ENCODE data around the gene PEX6. TPM values are rescaled to one million over a fixed set of nuclear protein-coding genes. Genes with fewer than 3 reads are reported as not detected.

The PEX6 gene
- total and polyA plus RNA-seq, 2 experiments from 2014 or later: 6.5 to 25.1 TPM

- Mint-ChIP-seq H3K4me3 (peak overlapping the region; percentile 100), H3K27ac (peak overlapping the region; percentile 57; the same call in 1 of the 2 replicates), H3K4me1 (peaks cover 14% of the 10 kb centered on the region), H3K27me3 (ENCODE audit: insufficient read depth, low read depth, poor library complexity) (peaks cover 7% of the 10 kb centered on the region), H3K9me3 (no peaks in the 10 kb centered on the region; the same call in 1 of the 3 replicates), H3K36me3 (ENCODE audit: low read depth) (peaks cover 66% of the 10 kb centered on the region)
- peaks cover 21% of the 10 kb centered on the region for H3F3A ChIP-seq (replicated peaks; ENCODE audit: low read depth)
- no peak overlapping the region for H3K4me3 ChIP-seq
- peaks cover 10% of the 10 kb centered on the region for H3K4me1 ChIP-seq (ENCODE audit: insufficient read depth)
- peaks cover 13% of the 10 kb centered on the region for H4K20me1 ChIP-seq (replicated peaks; ENCODE audit: insufficient read depth)
- no peak for TF ChIP-seq POLR2AphosphoS5 (IDR thresholded peaks at IDR 0.05; ENCODE audit: low read depth)
- no peak for TF ChIP-seq ETS1 (IDR thresholded peaks at IDR 0.05)
- no peak for TF ChIP-seq CTCF (conservative IDR thresholded peaks at IDR 0.05; ENCODE audit: low read depth in 2 of 2)
- TF ChIP-seq ZNF114 (CRISPR knock-in tag; IDR thresholded peaks at IDR 0.05): no peak
- no peak for TF ChIP-seq EZH2phosphoT487 (IDR thresholded peaks at IDR 0.05; ENCODE audit: unreplicated experiment)
- TF ChIP-seq ZNF462 (CRISPR knock-in tag; IDR thresholded peaks at IDR 0.05): no peak
- no peak for TF ChIP-seq JUNB (IDR thresholded peaks at IDR 0.05; ENCODE audit: unreplicated experiment)
- no peak for TF ChIP-seq STAT1 (IDR thresholded peaks at IDR 0.05; ENCODE audit: unreplicated experiment)
- TF ChIP-seq ZNF331 (CRISPR knock-in tag; IDR thresholded peaks at IDR 0.05; ENCODE audit: low read depth): no peak
- no peak for TF ChIP-seq NANOG (IDR thresholded peaks at IDR 0.05; ENCODE audit: borderline replicate concordance)
- no peak for TF ChIP-seq CREB1 (CRISPR knock-in tag; IDR thresholded peaks at IDR 0.05; ENCODE audit: low read depth)
- TF ChIP-seq REST (IDR thresholded peaks at IDR 0.05; ENCODE audit: unreplicated experiment): no peak
- no peak for TF ChIP-seq EZH2 (IDR thresholded peaks at IDR 0.05; ENCODE audit: low read depth, unreplicated experiment)
- peak overlapping the region; percentile 90; the same call in 1 of the 2 replicates for H3K27ac ChIP-seq (ENCODE audit: low read depth)
- peaks cover 50% of the 10 kb centered on the region for H3K79me2 ChIP-seq (replicated peaks; ENCODE audit: insufficient read depth)
- H3K4me2 ChIP-seq: no peak overlapping the region; the same call in 1 of the 2 replicates
- no peaks in the 10 kb centered on the region for H3K27me3 ChIP-seq (ENCODE audit: insufficient read depth)
- ATAC-seq (no peak), DNase-seq (ENCODE audit: low spot score) (no peak)
- no peak overlapping the region for H2AFZ ChIP-seq
- H3K36me3 ChIP-seq (ENCODE audit: insufficient read depth): peaks cover 21% of the 10 kb centered on the region
- no peaks in the 10 kb centered on the region for H3K9me2 ChIP-seq (ENCODE audit: insufficient read depth)
These were observed 41.2 kb upstream of the PEX6 start for GRCh38 chr6:43020052-43020705.

All from GM23338 (cell line).